Measurements from ENCODE around the gene UBL3. TPM values are rescaled to one million over a fixed set of nuclear protein-coding genes. Genes with fewer than 3 reads are reported as not detected.

UBL3 gene
- total and polyA plus RNA-seq, 10 of the 15 experiments (the other 5 are each of a cell fraction or from before 2014, with no cell fraction given), result 5.5 to 13.7 (median 10.6) TPM

DNA sequence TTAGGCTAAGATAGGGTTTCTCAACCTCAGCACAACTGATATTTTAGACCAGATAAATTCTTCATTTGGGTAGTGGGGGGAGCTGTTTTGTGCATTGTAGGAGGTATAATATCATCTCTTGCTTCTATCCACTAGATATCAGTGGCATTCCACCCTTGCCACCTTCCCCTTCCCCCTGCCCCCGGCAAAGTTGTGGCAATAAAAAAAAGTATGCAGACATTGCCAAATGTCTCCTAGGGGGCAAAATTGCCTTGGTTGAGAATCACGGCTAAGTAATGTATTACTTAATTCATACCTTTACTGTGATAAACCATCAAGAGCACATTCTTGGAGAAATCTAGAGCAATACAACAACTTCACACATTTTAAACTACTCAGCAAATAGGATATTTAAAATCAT is 51.4 kb downstream of the UBL3 start (continued):
- TF ChIP-seq SREBF1 (IDR thresholded peaks at IDR 0.05; ENCODE audit: low read length) (no peak), ZNF217 (IDR thresholded peaks at IDR 0.05) (no peak), ZNF207 (IDR thresholded peaks at IDR 0.05; ENCODE audit: borderline replicate concordance) (no peak), NFIC (IDR thresholded peaks at IDR 0.05; ENCODE audit: low read depth, low read length) (no peak), STAT1 (conservative IDR thresholded peaks at IDR 0.05) (no peak), RBBP5 (conservative IDR thresholded peaks at IDR 0.05) (no peak), YY1 (IDR thresholded peaks at IDR 0.05; ENCODE audit: low read depth, low read length) (no peak), NFXL1 (IDR thresholded peaks at IDR 0.05; ENCODE audit: borderline replicate concordance) (no peak)

DNA sequence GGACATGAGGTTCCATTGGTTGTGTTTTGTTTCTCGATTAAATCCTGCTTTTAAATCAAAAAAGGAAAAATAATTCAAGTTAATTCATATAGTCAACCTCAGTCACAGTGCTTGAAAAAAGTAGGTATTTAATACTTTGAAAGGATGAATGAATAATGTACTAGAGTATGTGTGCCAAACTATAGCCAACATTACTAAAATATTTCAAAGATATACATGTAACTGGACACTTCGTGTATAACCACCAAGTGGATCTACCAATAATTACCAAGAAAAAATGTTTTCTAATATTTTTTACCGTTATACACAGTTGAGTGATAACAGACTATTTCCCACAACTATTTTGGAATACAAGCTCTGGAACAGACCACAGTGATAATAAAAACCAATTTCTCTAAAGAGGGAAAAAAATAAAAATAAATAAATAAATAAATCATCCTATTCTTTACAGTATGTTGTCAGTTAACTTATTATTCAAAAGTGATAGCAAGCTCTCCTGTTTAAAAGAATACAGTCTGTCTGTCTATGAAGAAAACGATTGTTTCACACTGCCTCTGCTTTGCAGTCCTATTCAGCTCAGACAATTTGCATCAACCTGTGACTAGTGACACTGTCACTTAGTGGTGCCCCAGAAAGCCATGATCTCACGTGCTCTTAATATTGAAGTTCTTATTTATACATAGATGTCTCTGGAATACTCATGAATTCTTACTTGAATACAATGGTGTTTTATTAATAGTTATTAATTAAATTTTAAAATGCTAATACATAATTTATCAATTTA is 58.2 kb downstream of the UBL3 start:
- Histone ChIP-seq H4K20me1 (ENCODE audit: control insufficient read depth, insufficient read depth) (no peaks in the 10 kb centered on the region), H3K79me2 (ENCODE audit: control insufficient read depth, insufficient read depth, low read length) (no peaks in the 10 kb centered on the region; the same call in 1 of the 2 replicates), H3K27me3 (replicated peaks in 1 of 2; ENCODE audit: control insufficient read depth in 2 of 2, insufficient read depth in 2 of 2, low read length in 1 of 2) (no peaks in the 10 kb centered on the region), H3K4me3 (no peak overlapping the region), H3K36me3 (ENCODE audit: control insufficient read depth in 2 of 2, insufficient read depth in 2 of 2, low read length in 1 of 2) (no peaks in the 10 kb centered on the region), H3K27ac (ENCODE audit: control insufficient read depth, insufficient read depth) (no peak overlapping the region), H3K9ac (ENCODE audit: control insufficient read depth, insufficient read depth, low read length) (no peak overlapping the region), H3K4me1 (ENCODE audit: control insufficient read depth, insufficient read depth, low read length) (no peaks in the 10 kb centered on the region), H3K9me3 (replicated peaks; ENCODE audit: control insufficient read depth, insufficient read depth, low read length) (no peaks in the 10 kb centered on the region), H3K4me2 (ENCODE audit: control insufficient read depth, insufficient read depth) (no peak overlapping the region), H2AFZ (ENCODE audit: control insufficient read depth, low read depth, low read length) (no peak overlapping the region)
- RAD21 ChIA-PET (ENCODE audit: unreplicated experiment), result interaction anchor here (1.2 to 1.7 kb wide), 3 partner anchors 12 to 33 kb away, joined by 3 to 4 read pairs (median 3); no protein-coding TSS in a partner anchor
- SMC1A ChIA-PET (ENCODE audit: uncharacterized antibody, unreplicated experiment), result interaction anchor here (1.2 to 2.5 kb wide), 3 partner anchors 22 to 56 kb away, joined by 4 to 9 read pairs (median 4); no protein-coding TSS in a partner anchor
- CTCF ChIA-PET, result interaction anchor here (0.7 to 2.0 kb wide), 4 partner anchors 14 to 323 kb away, joined by 3 to 8 read pairs (median 5); no protein-coding TSS in a partner anchor
- POLR2A ChIA-PET, result no interaction called here
- ATAC-seq, result 0 out of 3 replicates have a peak, but pooled peaks have one; percentile 18
- no peak for DNase-seq (ENCODE audit: low read depth, low spot score)
- BruUV-seq (replicated peaks), result no TSS peak
- intact Hi-C loops (cut with micrococcal nuclease; ENCODE audit: unreplicated experiment) (no loop called here), in situ Hi-C loops (cut with MboI) (no loop called here)
- no peak for FAIRE-seq
- 93% methylated on average over 5 of the region's 5 CpGs for WGBS (ENCODE audit: insufficient coverage, insufficient replicate concordance, low lambda C conversion rate, missing lambda C conversion rate)
- TF ChIP-seq BHLHE40 (IDR thresholded peaks at IDR 0.05; ENCODE audit: borderline replicate concordance in 1 of 2, low read depth in 2 of 2, low read length in 1 of 2), result no peak
- no peak for TF ChIP-seq NR2F1 (conservative IDR thresholded peaks at IDR 0.05)
- TF ChIP-seq, protein P1, sequence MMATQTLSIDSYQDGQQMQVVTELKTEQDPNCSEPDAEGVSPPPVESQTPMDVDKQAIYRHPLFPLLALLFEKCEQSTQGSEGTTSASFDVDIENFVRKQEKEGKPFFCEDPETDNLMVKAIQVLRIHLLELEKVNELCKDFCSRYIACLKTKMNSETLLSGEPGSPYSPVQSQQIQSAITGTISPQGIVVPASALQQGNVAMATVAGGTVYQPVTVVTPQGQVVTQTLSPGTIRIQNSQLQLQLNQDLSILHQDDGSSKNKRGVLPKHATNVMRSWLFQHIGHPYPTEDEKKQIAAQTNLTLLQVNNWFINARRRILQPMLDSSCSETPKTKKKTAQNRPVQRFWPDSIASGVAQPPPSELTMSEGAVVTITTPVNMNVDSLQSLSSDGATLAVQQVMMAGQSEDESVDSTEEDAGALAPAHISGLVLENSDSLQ (IDR thresholded peaks at IDR 0.05), result no peak
- no peak for TF ChIP-seq LARP7 (IDR thresholded peaks at IDR 0.05)
- TF ChIP-seq, protein P2, sequence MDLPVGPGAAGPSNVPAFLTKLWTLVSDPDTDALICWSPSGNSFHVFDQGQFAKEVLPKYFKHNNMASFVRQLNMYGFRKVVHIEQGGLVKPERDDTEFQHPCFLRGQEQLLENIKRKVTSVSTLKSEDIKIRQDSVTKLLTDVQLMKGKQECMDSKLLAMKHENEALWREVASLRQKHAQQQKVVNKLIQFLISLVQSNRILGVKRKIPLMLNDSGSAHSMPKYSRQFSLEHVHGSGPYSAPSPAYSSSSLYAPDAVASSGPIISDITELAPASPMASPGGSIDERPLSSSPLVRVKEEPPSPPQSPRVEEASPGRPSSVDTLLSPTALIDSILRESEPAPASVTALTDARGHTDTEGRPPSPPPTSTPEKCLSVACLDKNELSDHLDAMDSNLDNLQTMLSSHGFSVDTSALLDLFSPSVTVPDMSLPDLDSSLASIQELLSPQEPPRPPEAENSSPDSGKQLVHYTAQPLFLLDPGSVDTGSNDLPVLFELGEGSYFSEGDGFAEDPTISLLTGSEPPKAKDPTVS (IDR thresholded peaks at IDR 0.05; ENCODE audit: low read depth, low read length), result no peak
- no peak for TF ChIP-seq MEF2B (IDR thresholded peaks at IDR 0.05; ENCODE audit: partially characterized antibody, poor library complexity, severe bottlenecking)
- TF ChIP-seq, protein P3, sequence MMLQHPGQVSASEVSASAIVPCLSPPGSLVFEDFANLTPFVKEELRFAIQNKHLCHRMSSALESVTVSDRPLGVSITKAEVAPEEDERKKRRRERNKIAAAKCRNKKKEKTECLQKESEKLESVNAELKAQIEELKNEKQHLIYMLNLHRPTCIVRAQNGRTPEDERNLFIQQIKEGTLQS (IDR thresholded peaks at IDR 0.05; ENCODE audit: borderline replicate concordance, extremely low read depth, low read depth, low read length), result no peak
- TF ChIP-seq NR2C1 (IDR thresholded peaks at IDR 0.05), result no peak
- no peak for TF ChIP-seq RAD21 (IDR thresholded peaks at IDR 0.05; ENCODE audit: insufficient read depth, low read depth, low read length)
- no peak for TF ChIP-seq FOS (IDR thresholded peaks at IDR 0.05; ENCODE audit: borderline replicate concordance, extremely low read depth, insufficient read length)
- TF ChIP-seq, protein P4, sequence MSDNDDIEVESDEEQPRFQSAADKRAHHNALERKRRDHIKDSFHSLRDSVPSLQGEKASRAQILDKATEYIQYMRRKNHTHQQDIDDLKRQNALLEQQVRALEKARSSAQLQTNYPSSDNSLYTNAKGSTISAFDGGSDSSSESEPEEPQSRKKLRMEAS (IDR thresholded peaks at IDR 0.05; ENCODE audit: low read depth, low read length), result no peak
- TF ChIP-seq DPF2 (IDR thresholded peaks at IDR 0.05), result no peak
- no peak for TF ChIP-seq EGR1 (IDR thresholded peaks at IDR 0.05; ENCODE audit: borderline replicate concordance in 1 of 2, low read depth in 2 of 2, low read length in 2 of 2)
